SK-N-SH (cell line): ENCODE measurements around the gene EPDR1. TPM values are rescaled to one million over a fixed set of nuclear protein-coding genes. Genes with fewer than 3 reads are reported as not detected.

Source experiments
- CTCF ChIA-PET: fragments of 300-600, 350-600 bp; formaldehyde crosslinking; extraction: SDS; loops from one replicate; lab custom pipeline; 2021; lab: Yijun Ruan, JAX
- POLR2A ChIA-PET: fragments of 350-600 bp; sonication (Branson Sonifier 250); formaldehyde crosslinking; extraction: SDS; loops from one replicate; lab custom pipeline; 2020; ENCODE audit warnings: antibody characterized with exemption, inconsistent platforms; lab: Yijun Ruan, JAX
- DNase-seq: peaks from one replicate; pipeline ENCODE4 v3.0.0; 2012
- H2AFZ ChIP-seq: fragments of 200-600 bp; sonication (generic); 2 replicates; pipeline ENCODE4 v1.8.1; 2016; ENCODE audit warnings: antibody characterized with exemption, mild to moderate bottlenecking, low read depth
- H3F3A ChIP-seq: fragments of 200-600 bp; sonication (generic); replicated peaks from 2 replicates; pipeline ENCODE3; 2016; ENCODE audit warnings: antibody characterized with exemption, mild to moderate bottlenecking; ENCODE audit not compliant: insufficient read depth
- H3K27ac ChIP-seq, 2 experiments: fragments of 200-500 bp in 1 of 2; fragments of 200-600 bp in 1 of 2; sonication (Bioruptor generic) in 1 of 2; sonication (generic), shearing (Covaris generic) in 1 of 2; 2 replicates each; pipeline versions ENCODE4 v1.5.1 to v1.6.1; 2014 to 2016; ENCODE audit warnings: low read depth in 2 of 2, inconsistent platforms in 1 of 2, low read length in 1 of 2, mild to moderate bottlenecking in 1 of 2, mixed read lengths in 1 of 2
- H3K27me3 ChIP-seq: fragments of 200-600 bp; sonication (generic), shearing (Covaris generic); 2 replicates; pipeline ENCODE4 v1.6.1; 2016; ENCODE audit warnings: mixed run types; ENCODE audit not compliant: insufficient read depth
- H3K36me3 ChIP-seq, 2 experiments: fragments of 200-500 bp in 1 of 2; fragments of 200-600 bp in 1 of 2; sonication (Bioruptor generic) in 1 of 2; sonication (generic) in 1 of 2; replicated peaks in 1 of 2; 2 replicates each; pipeline versions ENCODE3 to v1.5.1; 2014 to 2016; ENCODE audit warnings: low read length in 1 of 2, mild to moderate bottlenecking in 1 of 2; ENCODE audit not compliant: insufficient read depth in 2 of 2, control insufficient read depth in 1 of 2
- H3K4me1 ChIP-seq, 2 experiments: fragments of 200-500 bp in 1 of 2; fragments of 200-600 bp in 1 of 2; sonication (Bioruptor generic) in 1 of 2; sonication (generic), shearing (Covaris generic) in 1 of 2; 2 replicates each; pipeline versions ENCODE4 v1.5.1 to v1.6.1; 2014 to 2016; ENCODE audit warnings: low read depth in 1 of 2, low read length in 1 of 2, mixed run types in 1 of 2; ENCODE audit not compliant: insufficient read depth in 2 of 2, control insufficient read depth in 1 of 2
- H3K4me2 ChIP-seq: fragments of 200-600 bp; sonication (generic), shearing (Covaris generic); 2 replicates; pipeline ENCODE4 v1.6.1; 2017; ENCODE audit warnings: mixed run types
- H3K4me3 ChIP-seq, 2 experiments: fragments of 200-500 bp in 1 of 2; fragments of 200-600 bp in 1 of 2; sonication (Bioruptor generic) in 1 of 2; sonication (generic), shearing (Covaris generic) in 1 of 2; 2 replicates each; pipeline versions ENCODE4 v1.5.1 to v1.8.1; 2014 to 2016; ENCODE audit warnings: low read depth in 2 of 2, inconsistent platforms in 1 of 2, low read length in 1 of 2, mild to moderate bottlenecking in 1 of 2, mixed read lengths in 1 of 2, moderate library complexity in 1 of 2
- H3K79me2 ChIP-seq: fragments of 200-600 bp; sonication (generic); 2 replicates; pipeline ENCODE4 v1.8.1; 2017; ENCODE audit warnings: mild to moderate bottlenecking; ENCODE audit not compliant: insufficient read depth
- H3K9ac ChIP-seq: fragments of 200-600 bp; sonication (generic); 2 replicates; pipeline ENCODE4 v1.6.1; 2017; ENCODE audit warnings: mixed run types
- H3K9me2 ChIP-seq: fragments of 200-600 bp; sonication (generic); 2 replicates; pipeline ENCODE4 v1.6.1; 2017; ENCODE audit warnings: mixed run types
- H3K9me3 ChIP-seq: fragments of 200-600 bp; sonication (generic); 2 replicates; pipeline ENCODE4 v1.6.1; 2017; ENCODE audit warnings: mixed run types, mild to moderate bottlenecking, moderate library complexity
- H4K20me1 ChIP-seq: fragments of 200-600 bp; sonication (generic); 2 replicates; pipeline ENCODE4 v1.6.1; 2017; ENCODE audit warnings: mild to moderate bottlenecking, mixed run types; ENCODE audit not compliant: insufficient read depth
- CTCF ChIP-seq: fragments of 200-600 bp; sonication (generic); IDR thresholded peaks from 2 replicates; pipeline ENCODE4 v1.6.1; 2017; ENCODE audit warnings: antibody characterized with exemption, mild to moderate bottlenecking, moderate library complexity
- ELF1 ChIP-seq: IDR thresholded peaks from 2 replicates; pipeline ENCODE4 v1.4.0; 2012
- EP300 ChIP-seq, 2 experiments: IDR thresholded peaks; 2 replicates each; pipeline versions ENCODE4 v1.4.0 to v1.6.1; 2012; ENCODE audit warnings: borderline replicate concordance in 1 of 2, low read depth in 1 of 2, low read length in 1 of 2
- EZH2phosphoT487 ChIP-seq: fragments of 200-600 bp; sonication (generic); IDR thresholded peaks from 2 replicates; pipeline ENCODE4 v1.6.1; 2017; ENCODE audit warnings: low read depth, mixed run types, mild to moderate bottlenecking, antibody characterized with exemption, moderate library complexity, borderline replicate concordance
- FOXJ3 ChIP-seq: sonication (generic); formaldehyde crosslinking; IDR thresholded peaks from 2 replicates; pipeline ENCODE4 v1.5.1; 2020; ENCODE audit warnings: mild to moderate bottlenecking, missing genetic modification reagents
- FOXM1 ChIP-seq: IDR thresholded peaks from 2 replicates; pipeline ENCODE4 v1.4.0; 2012; ENCODE audit warnings: low read depth, mild to moderate bottlenecking
- GABPA ChIP-seq: IDR thresholded peaks from 2 replicates; pipeline ENCODE4 v1.4.0; 2012; ENCODE audit warnings: low read depth, mild to moderate bottlenecking
- GATA2 ChIP-seq: sonication (generic); formaldehyde crosslinking; IDR thresholded peaks from 2 replicates; pipeline ENCODE4 v1.5.0; 2020; ENCODE audit warnings: mild to moderate bottlenecking, missing genetic modification reagents
- JUND ChIP-seq: IDR thresholded peaks from 2 replicates; pipeline ENCODE4 v1.4.0; 2012
- MAX ChIP-seq: IDR thresholded peaks from 2 replicates; pipeline ENCODE4 v1.4.0; 2012; ENCODE audit warnings: low read depth
- MEF2A ChIP-seq: IDR thresholded peaks from 2 replicates; pipeline ENCODE4 v1.4.0; 2012; ENCODE audit warnings: low read depth, borderline replicate concordance
- MXI1 ChIP-seq: IDR thresholded peaks from 2 replicates; pipeline ENCODE4 v1.6.1; 2012; ENCODE audit warnings: mild to moderate bottlenecking, low read depth, low read length, improper control_type of control experiment
- NRF1 ChIP-seq: IDR thresholded peaks from 2 replicates; pipeline ENCODE4 v1.6.1; 2012; ENCODE audit warnings: low read depth, mild to moderate bottlenecking, low read length
- PBX3 ChIP-seq: IDR thresholded peaks from 2 replicates; pipeline ENCODE4; 2012
- POLR2AphosphoS5 ChIP-seq: IDR thresholded peaks from 2 replicates; pipeline ENCODE4 v1.6.1; 2012; ENCODE audit warnings: low read depth, low read length
- RAD21 ChIP-seq: IDR thresholded peaks from 2 replicates; pipeline ENCODE4 v1.6.1; 2012; ENCODE audit warnings: mild to moderate bottlenecking, low read length
- REST ChIP-seq: IDR thresholded peaks from 2 replicates; pipeline ENCODE4 v1.6.1; 2012; ENCODE audit warnings: mild to moderate bottlenecking, low read depth, low read length, moderate library complexity
- TEAD4 ChIP-seq: IDR thresholded peaks from 2 replicates; pipeline ENCODE4 v1.4.0; 2012; ENCODE audit warnings: mild to moderate bottlenecking, borderline replicate concordance; ENCODE audit not compliant: insufficient read depth
- USF2 ChIP-seq: fragments of 150-350 bp; IDR thresholded peaks from 2 replicates; pipeline ENCODE4 v1.6.1; 2017; ENCODE audit warnings: antibody characterized with exemption, low read length, low read depth, borderline replicate concordance
- WGBS: methylation state at CpG from one replicate; pipeline ENCODE4 v1.1.6; 2017; ENCODE audit warnings: low lambda C conversion rate; 5-methylcytosine and 5-hydroxymethylcytosine counted together
- polyA plus RNA-seq, 3 experiments: library from polyadenylated mRNA; depleted of rRNA; stranded (reverse); fragments of >200 nt; gene quantifications; 2 replicates each; pipeline ENCODE4 v1.2.3, GENCODE V29; 2012

The EPDR1 gene
- polyA plus RNA-seq, 1 of the 3 experiments (the other 2 are of a cell fraction) = 7.4 TPM

- DNase-seq = no peak
- POLR2A ChIA-PET = no interaction called here
- H3K4me3 ChIP-seq = no peak overlapping the region
- H3K36me3 ChIP-seq = no peaks in the 10 kb centered on the region
- H3K79me2 ChIP-seq = no peaks in the 10 kb centered on the region
- H3K9me3 ChIP-seq = no peaks in the 10 kb centered on the region
- no peaks in the 10 kb centered on the region for H3K27me3 ChIP-seq
- H2AFZ ChIP-seq = no peak overlapping the region
- H3K27ac ChIP-seq = no peak overlapping the region
- no peak overlapping the region for H3K9ac ChIP-seq
- WGBS = 62% methylated on average over 3 of the region's 3 CpGs
- H4K20me1 ChIP-seq = no peaks in the 10 kb centered on the region
- TF ChIP-seq GATA2 (CRISPR knock-in tag) = no peak
- no peak for TF ChIP-seq ELF1
- TF ChIP-seq POLR2AphosphoS5 = no peak
- TF ChIP-seq EZH2phosphoT487 = no peak
- no peak for TF ChIP-seq MXI1
- TF ChIP-seq FOXJ3 (CRISPR knock-in tag) = no peak
- TF ChIP-seq CTCF = no peak
- no peak for TF ChIP-seq REST
- no peak for TF ChIP-seq PBX3
- TF ChIP-seq, all 33 proteins: peak for 0
- Histone ChIP-seq H3K4me2 (no peak overlapping the region), H3K4me1 (no peaks in the 10 kb centered on the region), H3F3A (no peaks in the 10 kb centered on the region), H3K9me2 (no peaks in the 10 kb centered on the region)
- CTCF ChIA-PET = no interaction called here
Measured at GRCh38 chr7:37970211-37970610, 49.8 kb downstream of the EPDR1 start.

- Histone ChIP-seq H3K79me2 (no peaks in the 10 kb centered on the region), H4K20me1 (no peaks in the 10 kb centered on the region), H2AFZ (no peak overlapping the region), H3K9me2 (no peaks in the 10 kb centered on the region), H3K4me1 (no peaks in the 10 kb centered on the region), H3K27ac (no peak overlapping the region), H3K9me3 (no peaks in the 10 kb centered on the region), H3K27me3 (no peaks in the 10 kb centered on the region), H3K36me3 (no peaks in the 10 kb centered on the region), H3F3A (no peaks in the 10 kb centered on the region), H3K4me2 (no peak overlapping the region), H3K9ac (no peak overlapping the region), H3K4me3 (no peak overlapping the region)
- POLR2A ChIA-PET = no interaction called here
- DNase-seq = no peak
- CTCF ChIA-PET = interaction anchor here (0.9 to 1.2 kb wide), 2 partner anchors 70 to 398 kb away, joined by 3 read pairs; no protein-coding TSS in a partner anchor
- WGBS = 55% methylated on average over 4 of the region's 4 CpGs
- no peak for TF ChIP-seq PBX3
- no peak for TF ChIP-seq JUND
- no peak for TF ChIP-seq ELF1
- no peak for TF ChIP-seq MAX
- no peak for TF ChIP-seq GABPA
- no peak for TF ChIP-seq TEAD4
- TF ChIP-seq RAD21 = no peak
- no peak for TF ChIP-seq FOXM1
- TF ChIP-seq MXI1 = no peak
- no peak for TF ChIP-seq MEF2A
- TF ChIP-seq EP300 (IDR thresholded peaks at IDR 0.05; ENCODE audit: borderline replicate concordance in 1 of 2, low read depth in 1 of 2, low read length in 1 of 2) = no peak
- no peak for TF ChIP-seq EZH2phosphoT487
- no peak for TF ChIP-seq FOXJ3 (CRISPR knock-in tag)
- TF ChIP-seq USF2 = no peak
- no peak for TF ChIP-seq GATA2 (CRISPR knock-in tag)
- TF ChIP-seq NRF1 = no peak
Measured at GRCh38 chr7:37971491-37971890, 51.1 kb downstream of the EPDR1 start.
